Activated naive CD4-positive, alpha-beta T cell treated with anti-CD3 and anti-CD28 coated beads, Interleukin-2, amount 50 U/mL, for 16 hours (primary cell): ENCODE results near the gene RAB3GAP2.
A peak's percentile ranks its signal among the peaks of the same experiment; 100 is the strongest.
"Not testable (repeated sequence)": the region's sequence is repeated elsewhere in the genome, so short reads cannot be mapped to it uniquely, and the experiment has no call there.

Experiments used
- DNase-seq: peaks from one replicate; pipeline ENCODE4 v3.0.0-alpha.2; 2020

Gene RAB3GAP2

DNA sequence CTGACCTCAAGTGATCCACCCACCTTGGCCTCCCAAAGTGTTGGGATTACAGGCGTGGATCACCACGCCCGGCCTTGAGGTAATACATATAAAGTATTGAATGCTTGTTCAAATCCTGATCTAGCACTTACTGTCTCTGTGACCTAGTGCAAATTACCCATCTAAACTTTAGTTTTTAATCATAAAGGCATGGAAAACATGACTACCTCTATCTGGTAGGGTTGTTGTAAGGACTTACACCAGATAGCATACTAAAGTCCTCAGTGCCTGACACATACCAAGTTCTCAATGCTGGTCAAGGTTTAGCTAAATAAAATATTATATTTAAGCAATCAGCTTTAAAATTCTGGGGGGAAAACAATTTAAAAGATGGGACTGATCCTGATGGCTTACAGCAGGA lies 38.3 kb downstream of the RAB3GAP2 start:
- no peak for DNase-seq

DNA sequence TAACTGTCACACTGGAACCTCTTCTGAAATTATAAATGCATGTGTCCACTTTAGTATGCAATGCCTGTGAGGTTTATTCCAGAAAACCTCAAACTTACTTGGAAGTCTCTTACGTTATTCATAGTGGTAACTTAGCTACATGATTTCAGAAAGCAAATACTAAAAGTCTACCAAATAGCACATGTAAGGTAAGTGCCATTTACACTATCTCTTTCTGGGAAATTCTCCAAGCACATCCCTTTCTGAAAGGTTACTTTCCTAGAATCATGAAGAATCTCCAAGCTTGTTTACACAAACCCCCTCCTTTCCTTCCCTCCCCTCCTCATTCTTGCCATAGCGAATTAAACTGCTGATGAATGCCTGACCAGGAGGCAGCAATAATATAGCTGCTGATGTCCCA lies 42.5 kb downstream of the RAB3GAP2 start:
- DNase-seq = no peak

DNA sequence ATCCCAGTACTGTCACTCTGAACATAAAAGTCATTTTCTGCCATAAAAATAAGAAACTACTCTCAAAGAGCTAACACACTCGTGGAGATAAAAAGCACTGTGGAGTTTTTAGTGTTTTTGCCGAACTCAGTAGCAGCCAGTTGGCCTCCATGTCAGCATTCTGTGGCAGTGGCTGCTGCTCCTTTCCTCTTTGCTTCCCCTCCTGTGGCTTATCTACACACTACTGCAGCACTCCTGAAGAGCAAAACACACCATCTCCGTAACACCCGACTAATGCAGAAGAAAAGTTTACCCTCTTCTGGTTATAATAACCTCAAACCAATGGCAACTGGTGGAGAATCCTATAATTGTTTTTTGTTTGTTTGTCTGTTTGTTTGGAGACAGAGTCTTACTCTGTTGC lies 44.9 kb downstream of the RAB3GAP2 start:
- no peak for DNase-seq

GRCh38 chr1:220226752-220227151 lies 45.5 kb downstream of the RAB3GAP2 start:
- DNase-seq = no peak

DNA sequence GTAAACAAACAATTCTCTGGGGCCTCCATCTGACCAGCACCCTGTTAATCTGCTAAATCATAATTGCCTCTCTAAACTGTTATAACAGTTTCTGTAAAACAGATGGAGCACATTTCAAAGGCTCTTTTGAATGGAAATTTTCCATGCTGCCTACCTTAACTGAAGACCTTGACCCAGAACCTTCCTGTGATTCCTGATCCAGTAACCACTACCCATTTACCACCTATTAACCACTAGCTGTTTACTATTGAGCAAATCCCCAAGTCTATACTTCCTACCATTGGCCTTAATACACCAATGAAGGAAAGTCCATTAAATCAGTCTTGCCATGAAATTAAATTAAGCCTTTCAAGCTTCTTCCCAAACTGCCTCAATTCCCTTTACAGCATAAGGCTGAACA lies 46.3 kb downstream of the RAB3GAP2 start:
- no peak for DNase-seq

- DNase-seq = no peak
Observed at GRCh38 chr1:220224611-220225124, 47.6 kb downstream of the RAB3GAP2 start.

- DNase-seq = no peak
Observed at GRCh38 chr1:220224033-220224432, 48.2 kb downstream of the RAB3GAP2 start.

DNA sequence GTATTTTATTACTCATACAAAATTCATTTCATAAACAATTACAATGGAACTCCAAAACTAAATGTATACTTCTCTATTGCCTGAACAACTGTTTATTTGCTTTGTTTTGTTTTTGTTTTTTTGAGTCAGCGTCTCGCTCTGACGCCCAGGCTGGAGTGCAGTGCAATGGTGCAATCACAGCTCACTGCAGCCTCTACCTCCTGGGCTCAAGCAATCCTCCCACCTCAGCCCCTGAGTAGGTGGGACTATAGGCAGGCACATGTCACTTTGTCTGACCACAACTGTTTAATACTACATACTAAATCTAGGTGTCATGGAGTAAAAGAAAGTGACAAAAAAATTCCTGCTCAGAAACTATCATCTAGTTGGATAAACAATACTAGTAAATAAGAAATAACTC lies 49.3 kb downstream of the RAB3GAP2 start:
- DNase-seq = no peak

DNA sequence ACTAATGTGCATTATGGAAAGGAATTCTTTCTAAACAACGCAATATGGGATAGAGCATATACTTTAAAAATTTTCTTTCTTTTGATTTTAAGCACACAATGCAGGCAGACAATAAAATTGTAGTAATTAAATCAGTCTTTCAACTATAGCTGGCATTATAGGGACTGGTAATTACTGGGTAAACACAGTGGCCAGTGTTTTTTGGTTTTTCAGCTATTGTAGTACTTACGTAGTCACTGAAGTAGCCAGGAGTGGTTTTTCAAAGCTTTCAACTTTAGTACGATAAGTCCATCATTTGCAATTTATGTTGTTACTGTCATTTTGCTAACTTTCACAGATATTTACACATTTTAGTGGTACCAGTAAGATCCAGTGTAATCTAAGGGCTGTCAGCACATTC lies 50.6 kb downstream of the RAB3GAP2 start:
- no peak for DNase-seq

- DNase-seq = no peak
Observed at GRCh38 chr1:220221269-220221668, 51.0 kb downstream of the RAB3GAP2 start.

- not testable (repeated sequence) for DNase-seq
Observed at GRCh38 chr1:220220699-220221040, 51.6 kb downstream of the RAB3GAP2 start.

GRCh38 chr1:220219865-220220698 lies 52.2 kb downstream of the RAB3GAP2 start:
- DNase-seq = no peak

- DNase-seq = no peak
Observed at GRCh38 chr1:220219136-220219442, 53.2 kb downstream of the RAB3GAP2 start.

DNA sequence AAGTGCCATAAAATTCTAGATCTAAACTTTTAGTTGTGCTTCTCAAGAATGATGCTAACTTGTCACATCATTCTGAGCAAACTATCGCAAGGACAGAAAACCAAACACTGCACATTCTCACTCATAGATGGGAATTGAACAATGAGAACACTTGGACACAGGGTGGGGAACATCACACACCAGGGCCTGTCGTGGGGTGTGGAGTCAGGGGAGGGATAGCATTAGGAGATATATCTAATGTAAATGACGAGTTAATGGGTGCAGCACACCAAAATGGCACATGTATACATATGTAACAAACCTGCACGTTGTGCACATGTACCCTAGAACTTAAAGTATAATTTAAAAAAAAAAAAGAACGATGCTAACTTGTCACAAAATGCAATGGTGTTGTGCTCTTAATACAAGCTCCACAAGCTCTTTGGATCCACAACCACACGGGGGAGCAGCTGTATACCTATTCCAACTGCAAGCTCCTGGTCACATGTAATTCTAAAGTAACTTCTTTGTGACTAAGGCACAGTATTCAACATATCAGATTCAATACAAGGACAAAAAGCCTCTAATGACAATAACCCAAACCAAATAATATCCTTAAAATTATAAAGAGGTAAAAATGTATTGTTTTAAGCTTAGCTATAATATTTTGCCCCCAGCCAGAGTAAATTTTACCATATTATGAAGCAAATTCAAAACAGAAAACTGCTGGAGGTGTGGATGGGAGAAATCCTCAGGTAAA lies 53.7 kb downstream of the RAB3GAP2 start:
- peak; percentile 47 for DNase-seq

DNA sequence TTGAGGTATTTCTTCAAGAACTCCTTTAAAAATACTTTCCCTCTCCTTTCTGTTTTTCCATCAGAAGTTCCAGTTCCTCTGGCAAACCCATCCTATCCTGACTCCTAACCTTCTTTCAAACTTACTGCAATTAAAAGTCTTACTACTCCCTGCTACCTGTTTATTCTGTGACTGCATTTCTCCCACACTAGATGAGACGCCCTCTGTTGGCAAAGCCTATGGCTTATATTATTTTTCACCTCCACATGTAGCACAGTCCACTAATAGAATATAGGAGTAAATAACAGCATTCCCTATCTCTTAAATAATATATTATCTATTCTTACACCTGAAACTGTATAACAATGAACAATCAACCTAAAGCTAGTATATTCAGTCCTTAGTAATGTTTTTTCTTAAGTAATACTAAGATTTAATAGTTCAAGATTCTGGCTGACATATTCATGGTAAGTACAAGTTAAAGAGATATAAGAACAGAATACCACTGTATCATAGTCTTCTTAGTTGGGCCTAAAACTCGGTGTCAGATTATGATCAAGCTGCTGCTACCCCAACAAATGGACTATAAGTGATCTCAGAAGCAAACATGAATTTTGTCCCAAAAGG lies 54.8 kb downstream of the RAB3GAP2 start:
- DNase-seq = no peak

- no peak for DNase-seq
Observed at GRCh38 chr1:220213382-220213983, 58.8 kb downstream of the RAB3GAP2 start.

DNA sequence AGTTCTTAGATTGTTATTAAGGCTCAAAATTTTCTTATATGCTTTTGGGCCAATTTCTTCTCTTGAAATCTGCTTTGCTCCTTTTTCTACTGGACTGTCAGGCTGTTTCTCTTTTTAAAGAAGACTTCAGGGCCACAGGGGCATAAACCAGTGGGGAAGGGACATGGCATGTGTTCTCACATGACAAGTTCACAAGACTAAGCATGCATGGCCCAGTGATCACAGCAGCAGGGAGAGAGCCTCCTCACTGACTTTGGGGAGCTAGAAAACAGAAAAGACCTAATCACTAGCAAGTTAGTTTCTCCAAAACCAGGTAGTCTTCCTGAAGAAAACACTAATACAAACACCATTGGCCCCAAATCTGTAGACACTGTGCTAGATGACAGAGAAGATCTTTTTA lies 64.8 kb downstream of the RAB3GAP2 start:
- no peak for DNase-seq

DNA sequence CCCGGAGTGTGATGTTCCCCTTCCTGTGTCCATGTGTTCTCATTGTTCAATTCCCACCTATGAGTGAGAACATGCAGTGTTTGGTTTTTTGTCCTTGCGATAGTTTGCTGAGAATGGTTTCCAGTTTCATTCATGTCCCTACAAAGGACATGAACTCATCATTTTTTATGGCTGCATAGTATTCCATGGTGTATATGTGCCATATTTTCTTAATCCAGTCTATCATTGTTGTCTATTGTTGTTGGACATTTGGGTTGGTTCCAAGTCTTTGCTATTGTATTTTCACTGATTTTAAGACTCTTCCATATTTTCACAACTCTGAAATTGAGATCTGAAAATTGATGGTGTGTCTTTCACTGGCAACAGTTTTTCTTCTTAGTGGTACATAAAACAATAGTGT lies 67.5 kb downstream of the RAB3GAP2 start:
- DNase-seq = not testable (repeated sequence)

DNA sequence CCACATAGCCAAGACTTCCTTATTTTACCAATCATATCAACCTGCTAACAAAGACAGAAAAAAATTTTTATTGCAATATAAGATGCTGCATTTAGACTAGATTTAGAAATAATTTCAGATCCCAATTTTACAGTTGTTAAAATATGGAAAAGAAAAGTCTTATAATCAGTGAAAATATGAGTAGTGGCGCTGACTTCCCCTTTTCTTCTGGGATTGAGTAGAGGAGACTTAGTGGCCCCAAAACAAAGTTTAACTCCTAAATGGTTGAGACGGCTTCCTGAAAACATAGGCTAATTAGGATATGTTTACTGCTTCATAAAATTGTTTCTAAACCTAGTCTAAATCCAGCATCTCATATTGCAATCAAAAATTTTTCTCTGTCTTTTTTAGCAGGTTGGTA lies 68.4 kb downstream of the RAB3GAP2 start:
- no peak for DNase-seq

GRCh38 chr1:220198186-220199005 lies 73.9 kb downstream of the RAB3GAP2 start:
- no peak for DNase-seq

DNA sequence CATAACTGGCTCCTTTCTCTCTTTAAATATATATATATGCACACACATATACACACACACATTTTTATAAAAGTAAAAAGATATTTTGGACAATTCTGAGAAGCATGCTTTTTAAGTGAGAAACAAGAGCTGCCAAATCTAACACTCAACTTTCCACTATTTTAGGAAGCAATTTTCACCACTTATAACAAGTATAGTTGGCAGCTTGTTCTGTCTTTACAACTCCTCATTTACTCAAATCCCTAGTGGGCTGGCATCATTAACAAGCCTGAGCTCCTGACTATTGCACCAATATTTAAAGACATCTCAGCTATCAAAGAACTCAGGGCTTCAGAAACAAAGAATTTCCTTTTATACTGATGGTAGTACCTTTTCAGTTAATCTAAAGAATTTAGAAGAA lies 76.6 kb downstream of the RAB3GAP2 start:
- DNase-seq = no peak

GRCh38 chr1:220189750-220190347 lies 82.4 kb downstream of the RAB3GAP2 start:
- DNase-seq = no peak
